ENCODE measurements around the gene COPB2.

GRCh38 chr3:139416275-139416674 is 26.8 kb upstream of the COPB2 start:
- TF ChIP-seq TAF1 (IDR thresholded peaks at IDR 0.05; ENCODE audit: low read depth, low read length), result no peak
- TF ChIP-seq POLR2AphosphoS5 (IDR thresholded peaks at IDR 0.05; ENCODE audit: low read depth, low read length), result no peak
- no peak for TF ChIP-seq POLR2A (IDR thresholded peaks at IDR 0.05; ENCODE audit: low read depth, low read length)
- TF ChIP-seq SPI1 (IDR thresholded peaks at IDR 0.05; ENCODE audit: low read depth, low read length), result no peak
- TF ChIP-seq POU2F2 (IDR thresholded peaks at IDR 0.05; ENCODE audit: low read depth, low read length), result no peak
- TF ChIP-seq PAX5 (IDR thresholded peaks at IDR 0.05; ENCODE audit: insufficient read depth, low read length, severe bottlenecking), result no peak
